Right lobe of liver (tissue), 6 donors: Measurements from ENCODE around the gene ITGA2B. TPM values are rescaled to one million over a fixed set of nuclear protein-coding genes. Genes with fewer than 3 reads are reported as not detected.
"Not testable (repeated sequence)": the region's sequence is repeated elsewhere in the genome, so short reads cannot be mapped to it uniquely, and the experiment has no call there.

Source experiments
- ATAC-seq, 4 donors: fragments of 200-7000 bp; cut with Tn5 transposase; one replicate each; pipeline ENCODE4 v1.9.1; 2020; ENCODE audit warnings: mild to moderate bottlenecking in 4 of 4, moderate library complexity in 4 of 4
- DNase-seq, 3 donors: peaks; one replicate each; pipeline ENCODE4 v3.0.0-alpha.2; 2020
- H3K27ac ChIP-seq, 3 donors: fragments of 200-600 bp; one replicate each; pipeline ENCODE4 v1.8.0; 2022
- H3K27me3 ChIP-seq, 2 donors: fragments of 200-600 bp; one replicate each; pipeline ENCODE4 v1.8.0; 2022
- H3K36me3 ChIP-seq, 4 donors: fragments of 200-600 bp; sonication (generic) in 1 of 4; one replicate each; pipeline versions ENCODE4 v1.5.1 to v1.8.0; 2017 to 2022; ENCODE audit warnings: control low read depth in 1 of 4
- H3K4me1 ChIP-seq, 4 donors: fragments of 200-600 bp; sonication (generic) in 1 of 4; one replicate each; pipeline versions ENCODE4 v1.5.1 to v1.8.0; 2017 to 2022; ENCODE audit warnings: control low read depth in 1 of 4
- H3K4me3 ChIP-seq, 3 donors: fragments of 200-600 bp; one replicate each; pipeline ENCODE4 v1.8.0; 2022
- H3K9me3 ChIP-seq, 4 donors: fragments of 200-600 bp; sonication (generic) in 1 of 4; one replicate each; pipeline versions ENCODE4 v1.5.1 to v1.8.0; 2017 to 2022; ENCODE audit warnings: control low read depth in 1 of 4
- CTCF ChIP-seq, 4 donors: fragments of 200-600 bp in 3 of 4; fragments of 450-650 bp in 1 of 4; IDR thresholded peaks; one replicate each; pipeline versions ENCODE4 v1.5.1 to v1.8.0; 2016 to 2022; ENCODE audit warnings: antibody characterized with exemption in 4 of 4, mild to moderate bottlenecking in 2 of 4
- POLR2A ChIP-seq: fragments of 450-650 bp; IDR thresholded peaks from one replicate; pipeline ENCODE4 v1.6.1; 2017; ENCODE audit warnings: antibody characterized with exemption, mild to moderate bottlenecking
- WGBS: methylation state at CpG from one replicate; pipeline ENCODE4 v1.1.6; 2018; ENCODE audit warnings: low coverage, low lambda C conversion rate; ENCODE audit not compliant: insufficient coverage; ENCODE audit errors: missing lambda C conversion rate; 5-methylcytosine and 5-hydroxymethylcytosine counted together
- intact Hi-C, 2 donors: fragments of 100-400 bp; cut with DNase I; formaldehyde crosslinking; loops; one replicate each; pipeline versions ENCODE4 v1.11.2 to v1.14.1; 2022
- total RNA-seq, 6 experiments: library from RNA; depleted of rRNA in 2 of 6; stranded (reverse); fragments of >200 nt in 2 of 6; fragmentation: NEBNext Ultra II Directional in 3 of 6; extraction: Animal tissue kit (Norgen Biotek cat#: 25700) in 3 of 6; gene quantifications; one replicate each; pipeline versions ENCODE4 v1.1.0 to v1.2.4, GENCODE V29; 2016 to 2023
- donor health status: DM: no; HTN: yes; CAD: no.
- donor health status: DM: no; HTN: no; CAD: no.
- donor health status: DM: no; HTN: no; CAD: no.
- donor health status: DM: no; HTN: yes; CAD: no.
- donor health status: DM: no; HTN: yes; CAD: no.

The ITGA2B gene
- total RNA-seq, 6 experiments from 2014 or later, result 0.37 to 1.5 (median 0.49) TPM; not detected in 1

- no peaks in the 10 kb centered on the region for H3K27me3 ChIP-seq
- DNase-seq, result no peak
- intact Hi-C loops, result no loop called here
- ATAC-seq, result no peak
- H3K36me3 ChIP-seq, result peaks cover 0 to 25% (median 10%) of the 10 kb centered on the region in 4 donors
- H3K4me1 ChIP-seq, result peaks cover 0 to 6% (median 0%) of the 10 kb centered on the region in 4 donors
- no peak for TF ChIP-seq POLR2A
- no peak for TF ChIP-seq CTCF (IDR thresholded peaks at IDR 0.05)
- no peaks in the 10 kb centered on the region for H3K9me3 ChIP-seq
- no peak overlapping the region for H3K27ac ChIP-seq
- 80% methylated on average over 1 of the region's 6 CpGs for WGBS
- no peak overlapping the region for H3K4me3 ChIP-seq
These were observed 40.5 kb downstream of the ITGA2B start for GRCh38 chr17:44348988-44349364.

GRCh38 chr17:44348234-44348987, 41.0 kb downstream of the ITGA2B start:
- ATAC-seq (peak in 1 of 4 donors; percentile 20), DNase-seq (peak in 1 of 3 donors; percentile 49)
- Histone ChIP-seq H3K27ac (no peak overlapping the region), H3K4me3 (no peak overlapping the region), H3K4me1 (peaks cover 0 to 6% (median 0%) of the 10 kb centered on the region in 4 donors), H3K27me3 (no peaks in the 10 kb centered on the region), H3K9me3 (no peaks in the 10 kb centered on the region), H3K36me3 (peaks cover 0 to 25% (median 10%) of the 10 kb centered on the region in 4 donors)
- TF ChIP-seq POLR2A (no peak), CTCF (IDR thresholded peaks at IDR 0.05) (no peak)
- 84% methylated on average over 2 of the region's 9 CpGs for WGBS
- intact Hi-C loops, result no loop called here

- DNase-seq, ATAC-seq, H3K4me1 ChIP-seq, H3K4me3 ChIP-seq, H3K27me3 ChIP-seq, H3K9me3 ChIP-seq, intact Hi-C loops, H3K27ac ChIP-seq: not testable (repeated sequence)
- whole genome bisulfite sequencing, result 81% methylated on average over 13 of the region's 18 CpGs
- H3K36me3 ChIP-seq, result peaks cover 0 to 24% (median 10%) of the 10 kb centered on the region in 4 donors
These were observed 42.0 kb downstream of the ITGA2B start for GRCh38 chr17:44347206-44348055.

- TF ChIP-seq POLR2A (no peak), CTCF (IDR thresholded peaks at IDR 0.05) (peak in 1 of 4 donors; percentile 1)
- intact Hi-C loops, result no loop called here
- peak overlapping the region; percentile 63 to 87 (median 78) for H3K4me3 ChIP-seq
- H3K9me3 ChIP-seq, result no peaks in the 10 kb centered on the region
- H3K4me1 ChIP-seq, result peaks cover 0 to 6% (median 0%) of the 10 kb centered on the region in 4 donors
- DNase-seq (no peak), ATAC-seq (no peak)
- H3K27ac ChIP-seq, result peak overlapping the region in 2 of 3 donors; percentile 79 to 87
- no peaks in the 10 kb centered on the region for H3K27me3 ChIP-seq
- H3K36me3 ChIP-seq, result peaks cover 0 to 12% (median 2%) of the 10 kb centered on the region in 4 donors
- WGBS, result 72% methylated on average over 6 of the region's 13 CpGs
These were observed 43.2 kb downstream of the ITGA2B start for GRCh38 chr17:44346064-44346844.
